ENCODE results near the gene MEOX2. TPM values are rescaled to one million over a fixed set of nuclear protein-coding genes. Genes with fewer than 3 reads are reported as not detected.

Gene MEOX2
- total and polyA plus RNA-seq, 2 of the 13 experiments (the other 11 are each of a cell fraction or from before 2014, with no cell fraction given): not detected

GRCh38 chr7:15669443-15670090, 16.9 kb downstream of the MEOX2 start:
- Histone ChIP-seq H3K4me3 (replicated peaks in 1 of 3; ENCODE audit: insufficient read depth in 1 of 3, low read depth in 2 of 3, low read length in 3 of 3) (no peak overlapping the region), H4K20me1 (ENCODE audit: insufficient read depth, low read length) (no peaks in the 10 kb centered on the region), H3K4me1 (ENCODE audit: insufficient read depth, low read length) (no peaks in the 10 kb centered on the region), H3K27me3 (ENCODE audit: control insufficient read depth in 1 of 2, insufficient read depth in 2 of 2, low read length in 2 of 2) (no peaks in the 10 kb centered on the region), H3K9me3 (ENCODE audit: low read length) (no peaks in the 10 kb centered on the region; the same call in 1 of the 2 replicates), H3K27ac (ENCODE audit: extremely low read length, insufficient read depth, low read length) (no peak overlapping the region), H3K36me3 (replicated peaks in 1 of 2; ENCODE audit: control insufficient read depth in 1 of 2, insufficient read depth in 2 of 2, low read length in 2 of 2) (no peaks in the 10 kb centered on the region), H3K79me2 (ENCODE audit: insufficient read depth, low read length) (no peaks in the 10 kb centered on the region), H2AFZ (ENCODE audit: low read length) (no peak overlapping the region), H3K4me2 (ENCODE audit: low read depth, low read length) (no peak overlapping the region), H3K9ac (ENCODE audit: insufficient read depth, low read depth, low read length) (no peak overlapping the region)
- BruUV-seq (replicated peaks): no TSS peak
- CTCF ChIA-PET (ENCODE audit: low intra/inter-chr PET ratio, low total read pairs): no interaction called here
- TF ChIP-seq ZNF773 (CRISPR knock-in tag; IDR thresholded peaks at IDR 0.05; ENCODE audit: borderline replicate concordance): no peak
- TF ChIP-seq ZNF598 (CRISPR knock-in tag; IDR thresholded peaks at IDR 0.05; ENCODE audit: borderline replicate concordance): no peak
- TF ChIP-seq ZSCAN29 (CRISPR knock-in tag; conservative IDR thresholded peaks at IDR 0.05): no peak
- peak; percentile 63; the same call in 1 of the 2 replicates for TF ChIP-seq CEBPB (IDR thresholded peaks at IDR 0.05; ENCODE audit: borderline replicate concordance, low read depth, low read length)
- POLR2A ChIA-PET: no interaction called here
- intact Hi-C loops (cut with micrococcal nuclease; ENCODE audit: unreplicated experiment) (no loop called here), in situ Hi-C loops (cut with HindIII; ENCODE audit: extremely low pct_ligation_motif_present, low pct_unique_long_range_greater_than_20kb) (no loop called here)
- no peak for DNase-seq (ENCODE audit: low spot score)
- 41% methylated on average over 10 of the region's 10 CpGs for WGBS (ENCODE audit: low lambda C conversion rate)
- no peak for FAIRE-seq
- no peak for ATAC-seq

- in situ Hi-C loops (cut with HindIII; ENCODE audit: extremely low pct_ligation_motif_present, low pct_unique_long_range_greater_than_20kb): no loop called here
- TF ChIP-seq SNRNP70 (IDR thresholded peaks at IDR 0.05; ENCODE audit: low read depth, low read length) (no peak), TFAP4 (IDR thresholded peaks at IDR 0.05; ENCODE audit: borderline replicate concordance, low read depth) (no peak), ZNF607 (CRISPR knock-in tag; IDR thresholded peaks at IDR 0.05; ENCODE audit: borderline replicate concordance) (no peak), ZNF558 (CRISPR knock-in tag; IDR thresholded peaks at IDR 0.05; ENCODE audit: borderline replicate concordance) (no peak)
- Histone ChIP-seq H3K9ac (ENCODE audit: insufficient read depth, low read depth, low read length) (no peak overlapping the region), H3K27me3 (ENCODE audit: control insufficient read depth in 1 of 2, insufficient read depth in 2 of 2, low read length in 2 of 2) (no peaks in the 10 kb centered on the region), H2AFZ (ENCODE audit: low read length) (no peak overlapping the region), H3K27ac (ENCODE audit: extremely low read length, insufficient read depth, low read length) (no peak overlapping the region), H3K4me1 (ENCODE audit: insufficient read depth, low read length) (no peaks in the 10 kb centered on the region), H4K20me1 (ENCODE audit: insufficient read depth, low read length) (no peaks in the 10 kb centered on the region), H3K79me2 (ENCODE audit: insufficient read depth, low read length) (no peaks in the 10 kb centered on the region), H3K4me3 (replicated peaks in 1 of 3; ENCODE audit: insufficient read depth in 1 of 3, low read depth in 2 of 3, low read length in 3 of 3) (no peak overlapping the region), H3K36me3 (replicated peaks in 1 of 2; ENCODE audit: control insufficient read depth in 1 of 2, insufficient read depth in 2 of 2, low read length in 2 of 2) (no peaks in the 10 kb centered on the region), H3K4me2 (ENCODE audit: low read depth, low read length) (no peak overlapping the region), H3K9me3 (ENCODE audit: low read length) (no peaks in the 10 kb centered on the region; the same call in 1 of the 2 replicates)
- WGBS (ENCODE audit: low lambda C conversion rate): 20% methylated on average over 5 of the region's 5 CpGs
- POLR2A ChIA-PET: no interaction called here
- DNase-seq (ENCODE audit: low spot score) (no peak), ATAC-seq (no peak), FAIRE-seq (no peak)
- BruUV-seq (replicated peaks): no TSS peak
- CTCF ChIA-PET (ENCODE audit: low intra/inter-chr PET ratio, low total read pairs): no interaction called here
- intact Hi-C loops (cut with micrococcal nuclease; ENCODE audit: unreplicated experiment): no loop called here
Observed at GRCh38 chr7:15667991-15668390, 18.5 kb downstream of the MEOX2 start.
